Measurements from ENCODE around the gene UGT1A9. TPM values are rescaled to one million over a fixed set of nuclear protein-coding genes. Genes with fewer than 3 reads are reported as not detected.

The UGT1A9 gene
- total and polyA plus RNA-seq, 7 experiments from 2014 or later = not detected

DNA sequence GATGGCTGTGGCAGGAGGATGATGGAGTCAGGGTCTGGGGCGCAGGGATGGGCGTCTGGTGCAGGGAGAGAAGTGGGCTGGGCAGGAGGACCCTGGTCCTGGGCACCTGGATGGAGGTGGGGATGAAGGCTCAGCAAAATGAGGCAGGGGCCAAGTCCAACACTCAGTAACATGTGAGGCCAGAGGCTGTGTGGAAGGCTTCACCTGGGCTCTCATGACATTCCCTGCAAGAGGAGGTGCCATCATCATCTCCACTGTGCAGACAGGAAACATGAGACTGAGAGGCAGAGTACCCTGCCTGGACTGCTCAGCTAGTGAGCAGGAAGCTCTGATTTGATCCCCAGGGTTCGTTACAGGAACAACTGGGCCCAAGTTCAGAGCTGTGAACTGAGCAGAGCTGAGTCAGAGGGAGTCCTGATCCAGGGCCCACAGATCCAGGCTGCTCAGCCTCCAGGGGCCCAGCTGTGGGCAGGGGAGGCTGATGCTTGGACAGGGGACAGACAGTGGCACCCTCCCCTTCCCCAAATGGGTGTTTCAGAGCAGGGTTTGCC lies 145.7 kb downstream of the UGT1A9 start:
- Mint-ChIP-seq H3K36me3 (no peaks in the 10 kb centered on the region), H3K4me3 (no peak overlapping the region), H3K27me3 (peaks cover 0 to 23% (median 5%) of the 10 kb centered on the region in 5 donors), H3K9me3 (peaks cover 0 to 1% (median 0%) of the 10 kb centered on the region in 11 donors), H3K27ac (no peak overlapping the region), H3K4me1 (no peaks in the 10 kb centered on the region)
- no peaks in the 10 kb centered on the region for H3K4me1 ChIP-seq (ENCODE audit: control insufficient read depth in 2 of 2, insufficient read depth in 2 of 2, low read length in 2 of 2)
- no peaks in the 10 kb centered on the region for H3K36me3 ChIP-seq (ENCODE audit: control insufficient read depth in 2 of 3, insufficient read depth in 3 of 3, low read length in 3 of 3)
- POLR2A ChIA-PET = no interaction called here
- H3K27ac ChIP-seq (ENCODE audit: low read depth, low read length) = no peak overlapping the region
- CTCF ChIA-PET = no interaction called here
- DNase-seq (no peak), ATAC-seq (no peak)
- intact Hi-C loops (cut with micrococcal nuclease) = no loop called here
- H3K9me3 ChIP-seq (ENCODE audit: control insufficient read depth in 2 of 3, low read length in 3 of 3) = no peaks in the 10 kb centered on the region
- H3K27me3 ChIP-seq (ENCODE audit: control insufficient read depth in 2 of 2, insufficient read depth in 2 of 2, low read length in 2 of 2) = no peaks in the 10 kb centered on the region
- H3K4me3 ChIP-seq (ENCODE audit: low read length) = no peak overlapping the region

DNA sequence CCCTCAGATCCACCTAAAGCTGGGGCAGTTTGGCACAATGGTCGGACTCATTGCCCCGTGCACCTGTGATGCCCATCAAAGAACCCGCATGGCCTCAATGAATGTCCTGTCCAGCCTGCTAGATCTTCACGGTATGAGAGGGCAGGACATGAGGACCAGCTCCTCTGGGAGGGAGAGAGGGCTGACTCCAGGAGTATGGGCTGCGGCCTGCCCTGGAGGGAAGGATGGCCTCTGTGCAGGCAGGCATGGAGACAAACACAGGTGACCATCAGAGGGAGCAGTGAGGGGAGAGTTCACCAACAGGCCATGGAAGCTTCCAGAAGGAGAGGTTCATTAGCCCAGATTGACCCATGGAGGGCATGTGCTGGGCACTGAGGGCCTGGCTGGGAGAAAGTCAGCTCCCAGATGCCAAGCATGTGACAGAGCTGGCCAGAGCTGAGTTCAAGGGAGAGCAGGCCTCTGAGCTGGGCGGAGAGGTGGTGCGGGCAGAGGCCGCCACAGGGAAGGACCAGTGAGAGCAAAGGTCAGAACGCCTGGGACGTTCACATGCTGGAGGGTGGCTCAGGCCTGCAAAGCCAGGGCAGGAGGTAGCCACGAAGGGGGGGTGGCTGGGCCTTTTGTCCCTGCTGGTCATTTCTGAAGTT lies 146.4 kb downstream of the UGT1A9 start:
- Mint-ChIP-seq H3K27me3 (peaks cover 0 to 20% (median 5%) of the 10 kb centered on the region in 5 donors), H3K4me3 (no peak overlapping the region), H3K4me1 (no peaks in the 10 kb centered on the region), H3K36me3 (no peaks in the 10 kb centered on the region), H3K27ac (no peak overlapping the region), H3K9me3 (peaks cover 0 to 1% (median 0%) of the 10 kb centered on the region in 11 donors)
- Histone ChIP-seq H3K27ac (ENCODE audit: low read depth, low read length) (no peak overlapping the region), H3K4me3 (ENCODE audit: low read length) (no peak overlapping the region), H3K4me1 (ENCODE audit: control insufficient read depth in 2 of 2, insufficient read depth in 2 of 2, low read length in 2 of 2) (no peaks in the 10 kb centered on the region), H3K36me3 (ENCODE audit: control insufficient read depth in 2 of 3, insufficient read depth in 3 of 3, low read length in 3 of 3) (no peaks in the 10 kb centered on the region), H3K27me3 (ENCODE audit: control insufficient read depth in 2 of 2, insufficient read depth in 2 of 2, low read length in 2 of 2) (no peaks in the 10 kb centered on the region), H3K9me3 (ENCODE audit: control insufficient read depth in 2 of 3, low read length in 3 of 3) (no peaks in the 10 kb centered on the region)
- DNase-seq (no peak), ATAC-seq (no peak)
- CTCF ChIA-PET = no interaction called here
- POLR2A ChIA-PET = no interaction called here
- intact Hi-C loops (cut with micrococcal nuclease) = no loop called here

DNA sequence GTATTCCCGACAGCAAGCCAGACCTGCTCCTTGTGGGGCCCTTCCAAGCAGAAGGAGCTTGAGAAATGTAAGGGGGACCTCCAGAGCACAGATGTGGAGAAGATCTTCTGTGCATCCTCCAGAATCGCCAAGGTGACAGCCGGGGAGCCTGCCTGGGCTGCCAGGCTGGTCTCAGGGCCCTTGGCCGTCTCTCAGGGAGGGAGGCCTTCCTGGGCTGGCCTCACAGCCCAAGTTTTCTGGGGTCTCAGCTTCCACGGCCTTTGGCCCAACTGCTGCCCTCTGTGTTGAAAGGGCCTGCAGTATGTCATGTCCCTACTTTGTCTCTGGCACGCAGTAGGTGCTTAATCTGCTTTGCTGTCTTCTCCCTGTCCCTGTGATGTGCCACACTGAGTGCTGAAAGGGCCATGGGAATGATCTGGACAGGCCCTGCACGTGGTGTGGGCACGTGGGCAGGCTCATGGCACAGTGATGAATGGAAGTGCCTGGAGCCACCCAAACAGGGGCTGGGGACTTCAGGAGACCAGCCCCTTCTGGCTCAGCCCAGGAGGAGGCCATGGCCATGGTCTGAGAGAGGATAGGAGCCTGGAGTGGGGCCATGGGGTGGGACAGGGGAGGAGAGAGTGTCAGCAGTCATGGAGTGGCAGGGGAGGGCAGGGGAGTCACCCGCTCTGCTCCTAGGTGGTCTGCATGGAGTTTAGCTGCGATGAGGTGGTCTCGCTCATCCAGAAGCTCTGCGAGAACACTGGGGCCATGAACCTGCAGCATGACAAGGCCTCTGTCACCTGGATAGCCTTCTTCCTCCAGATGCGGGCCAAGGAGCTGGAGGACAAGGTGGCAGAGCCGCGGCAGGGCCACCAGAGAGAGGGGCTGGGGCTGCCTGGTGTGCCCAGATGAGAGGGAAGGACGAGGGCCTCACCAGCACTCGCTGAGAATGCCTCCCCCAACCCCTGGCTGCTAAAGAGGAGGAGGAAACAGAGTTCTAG lies 147.2 kb downstream of the UGT1A9 start:
- no peak overlapping the region for H3K27ac ChIP-seq (ENCODE audit: low read depth, low read length)
- H3K9me3 Mint-ChIP-seq = peaks cover 0 to 1% (median 0%) of the 10 kb centered on the region in 11 donors
- H3K4me3 Mint-ChIP-seq = no peak overlapping the region
- H3K36me3 ChIP-seq (ENCODE audit: control insufficient read depth in 2 of 3, insufficient read depth in 3 of 3, low read length in 3 of 3) = no peaks in the 10 kb centered on the region
- CTCF ChIA-PET = no interaction called here
- H3K27me3 Mint-ChIP-seq = peaks cover 0 to 20% (median 5%) of the 10 kb centered on the region in 5 donors
- DNase-seq (peak in 1 of 9 donors; percentile 2), ATAC-seq (no peak)
- no peaks in the 10 kb centered on the region for H3K36me3 Mint-ChIP-seq
- no peaks in the 10 kb centered on the region for H3K4me1 ChIP-seq (ENCODE audit: control insufficient read depth in 2 of 2, insufficient read depth in 2 of 2, low read length in 2 of 2)
- POLR2A ChIA-PET = no interaction called here
- H3K4me1 Mint-ChIP-seq = no peaks in the 10 kb centered on the region
- no peak overlapping the region for H3K4me3 ChIP-seq (ENCODE audit: low read length)
- intact Hi-C loops (cut with micrococcal nuclease) = no loop called here
- no peaks in the 10 kb centered on the region for H3K9me3 ChIP-seq (ENCODE audit: control insufficient read depth in 2 of 3, low read length in 3 of 3)
- H3K27ac Mint-ChIP-seq = no peak overlapping the region
- H3K27me3 ChIP-seq (ENCODE audit: control insufficient read depth in 2 of 2, insufficient read depth in 2 of 2, low read length in 2 of 2) = no peaks in the 10 kb centered on the region

DNA sequence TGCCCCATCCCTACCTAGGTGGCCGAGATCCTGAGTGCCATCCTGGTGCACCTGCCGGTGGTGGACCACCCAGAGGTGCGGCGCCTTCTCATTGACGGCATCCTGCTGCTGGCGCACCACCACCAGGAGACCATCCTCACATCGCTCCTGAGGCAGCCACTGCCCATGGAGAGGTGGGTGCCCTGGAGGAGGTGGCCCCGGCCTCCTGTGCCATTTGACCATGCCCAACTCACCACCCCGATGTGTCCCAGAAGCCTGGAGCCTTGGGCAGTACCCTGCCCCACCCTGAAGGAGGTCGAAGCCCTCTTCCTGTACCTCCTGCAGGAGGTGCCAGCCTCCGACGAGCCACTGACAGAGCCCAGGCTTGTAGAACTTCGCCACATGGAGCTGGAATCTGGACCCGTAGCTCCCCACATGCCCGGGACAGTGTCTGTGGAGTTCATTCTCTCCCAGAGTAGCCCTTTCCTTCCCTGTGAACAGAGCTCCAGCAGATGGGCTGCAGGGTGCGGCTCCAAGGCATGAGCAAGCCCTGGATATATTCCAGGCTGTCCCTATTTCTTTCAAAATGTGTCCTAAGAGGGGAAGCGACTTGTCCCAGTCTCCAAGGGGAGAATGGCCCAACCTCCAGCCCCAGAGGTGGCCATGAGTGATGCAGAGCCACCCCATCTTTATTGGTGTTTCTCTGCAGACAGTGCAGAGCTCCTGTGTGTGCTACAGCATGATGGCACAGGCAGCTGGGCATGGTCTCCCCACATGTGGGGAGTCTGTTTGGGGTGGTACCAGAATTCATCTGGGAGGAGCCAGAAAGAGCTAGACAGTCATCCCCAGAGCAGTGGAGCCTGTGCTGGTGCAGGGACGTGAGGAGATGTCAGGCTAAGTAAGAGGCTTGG lies 148.4 kb downstream of the UGT1A9 start:
- no peaks in the 10 kb centered on the region for H3K36me3 ChIP-seq (ENCODE audit: control insufficient read depth in 2 of 3, insufficient read depth in 3 of 3, low read length in 3 of 3)
- DNase-seq (no peak), ATAC-seq (no peak)
- intact Hi-C loops (cut with micrococcal nuclease) = no loop called here
- H3K4me1 ChIP-seq (ENCODE audit: control insufficient read depth in 2 of 2, insufficient read depth in 2 of 2, low read length in 2 of 2) = no peaks in the 10 kb centered on the region
- H3K27me3 ChIP-seq (ENCODE audit: control insufficient read depth in 2 of 2, insufficient read depth in 2 of 2, low read length in 2 of 2) = no peaks in the 10 kb centered on the region
- ChIA-PET CTCF (no interaction called here), POLR2A (no interaction called here)
- H3K4me3 ChIP-seq (ENCODE audit: low read length) = no peak overlapping the region
- Mint-ChIP-seq H3K9me3 (peaks cover 0 to 1% (median 0%) of the 10 kb centered on the region in 11 donors), H3K27me3 (peaks cover 0 to 16% (median 5%) of the 10 kb centered on the region in 5 donors), H3K27ac (peak overlapping the region in 1 of 9 donors; percentile 72), H3K36me3 (no peaks in the 10 kb centered on the region), H3K4me3 (no peak overlapping the region), H3K4me1 (no peaks in the 10 kb centered on the region)
- no peaks in the 10 kb centered on the region for H3K9me3 ChIP-seq (ENCODE audit: control insufficient read depth in 2 of 3, low read length in 3 of 3)
- no peak overlapping the region for H3K27ac ChIP-seq (ENCODE audit: low read depth, low read length)

DNA sequence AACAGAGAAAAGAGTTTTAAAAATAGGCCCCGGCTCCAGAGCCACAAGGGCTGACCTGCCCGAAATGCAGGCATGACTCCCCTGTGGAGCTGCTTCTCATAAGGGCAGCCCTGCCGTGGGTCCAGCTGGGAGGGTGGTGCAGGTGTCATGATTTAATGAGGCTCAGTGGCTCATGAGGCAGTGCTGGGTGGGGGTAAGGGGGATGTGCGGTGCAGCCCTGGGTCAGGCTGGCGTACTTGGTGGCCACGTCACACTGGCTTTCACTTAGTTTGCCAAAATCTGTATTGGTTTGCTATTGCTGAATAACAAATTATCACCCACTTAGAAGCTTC lies 149.0 kb downstream of the UGT1A9 start:
- Histone ChIP-seq H3K27ac (ENCODE audit: low read depth, low read length) (no peak overlapping the region), H3K4me1 (ENCODE audit: control insufficient read depth in 2 of 2, insufficient read depth in 2 of 2, low read length in 2 of 2) (no peaks in the 10 kb centered on the region), H3K36me3 (ENCODE audit: control insufficient read depth in 2 of 3, insufficient read depth in 3 of 3, low read length in 3 of 3) (no peaks in the 10 kb centered on the region), H3K27me3 (ENCODE audit: control insufficient read depth in 2 of 2, insufficient read depth in 2 of 2, low read length in 2 of 2) (no peaks in the 10 kb centered on the region), H3K4me3 (ENCODE audit: low read length) (no peak overlapping the region), H3K9me3 (ENCODE audit: control insufficient read depth in 2 of 3, low read length in 3 of 3) (no peaks in the 10 kb centered on the region)
- intact Hi-C loops (cut with micrococcal nuclease) = no loop called here
- ChIA-PET POLR2A (no interaction called here), CTCF (no interaction called here)
- DNase-seq (no peak), ATAC-seq (no peak)
- H3K9me3 Mint-ChIP-seq = peaks cover 0 to 4% (median 0%) of the 10 kb centered on the region in 11 donors
- peaks cover 0 to 16% (median 5%) of the 10 kb centered on the region in 5 donors for H3K27me3 Mint-ChIP-seq
- peak overlapping the region in 1 of 9 donors; percentile 72 for H3K27ac Mint-ChIP-seq
- no peaks in the 10 kb centered on the region for H3K36me3 Mint-ChIP-seq
- H3K4me1 Mint-ChIP-seq = no peaks in the 10 kb centered on the region
- H3K4me3 Mint-ChIP-seq = no peak overlapping the region

DNA sequence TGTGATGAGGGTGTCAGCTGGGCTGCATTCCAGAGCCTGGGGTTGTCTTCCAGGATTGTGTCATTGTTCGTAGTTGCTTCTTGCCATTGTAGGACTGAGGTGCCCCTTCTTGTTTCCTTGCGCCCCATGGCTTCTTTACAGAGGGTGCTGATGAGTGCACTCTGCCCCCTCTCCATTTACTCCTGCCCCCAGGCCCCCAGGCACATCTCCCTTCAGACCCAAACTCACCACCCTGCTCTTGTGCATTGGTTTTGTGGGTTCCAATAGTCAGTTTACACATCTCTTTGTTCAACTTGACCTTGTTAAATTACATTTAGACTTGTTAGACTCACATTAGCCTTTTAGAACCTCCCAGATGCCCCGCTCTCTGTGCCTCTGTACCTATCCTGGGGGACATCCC lies 149.5 kb downstream of the UGT1A9 start:
- Mint-ChIP-seq H3K36me3 (no peaks in the 10 kb centered on the region), H3K27me3 (peaks cover 0 to 15% (median 5%) of the 10 kb centered on the region in 5 donors), H3K4me3 (no peak overlapping the region), H3K4me1 (no peaks in the 10 kb centered on the region), H3K27ac (no peak overlapping the region), H3K9me3 (peaks cover 0 to 4% (median 0%) of the 10 kb centered on the region in 11 donors)
- ChIA-PET CTCF (no interaction called here), POLR2A (no interaction called here)
- intact Hi-C loops (cut with micrococcal nuclease) = no loop called here
- DNase-seq (no peak), ATAC-seq (no peak)
- Histone ChIP-seq H3K4me3 (ENCODE audit: low read length) (no peak overlapping the region), H3K4me1 (ENCODE audit: control insufficient read depth in 2 of 2, insufficient read depth in 2 of 2, low read length in 2 of 2) (no peaks in the 10 kb centered on the region), H3K27ac (ENCODE audit: low read depth, low read length) (no peak overlapping the region), H3K9me3 (ENCODE audit: control insufficient read depth in 2 of 3, low read length in 3 of 3) (no peaks in the 10 kb centered on the region), H3K36me3 (ENCODE audit: control insufficient read depth in 2 of 3, insufficient read depth in 3 of 3, low read length in 3 of 3) (no peaks in the 10 kb centered on the region), H3K27me3 (ENCODE audit: control insufficient read depth in 2 of 2, insufficient read depth in 2 of 2, low read length in 2 of 2) (no peaks in the 10 kb centered on the region)

Measured in naive thymus-derived CD4-positive, alpha-beta T cell (primary cell).